HL-60 (cell line): ENCODE data around the gene SLC8A2.

Experiments
- GABPA ChIP-seq: IDR thresholded peaks from 2 replicates; pipeline ENCODE4 v1.6.1; 2012; ENCODE audit warnings: low read depth
- TF ChIP-seq, protein P1 (sequence below): IDR thresholded peaks from one replicate; pipeline ENCODE4 v1.5.1; 2011; ENCODE audit warnings: low read length, control low read depth, inconsistent platforms; ENCODE audit not compliant: insufficient read depth

GRCh38 chr19:47402504-47402903 lies 69.2 kb downstream of the SLC8A2 start:
- no peak for TF ChIP-seq GABPA
- TF ChIP-seq, protein P1, sequence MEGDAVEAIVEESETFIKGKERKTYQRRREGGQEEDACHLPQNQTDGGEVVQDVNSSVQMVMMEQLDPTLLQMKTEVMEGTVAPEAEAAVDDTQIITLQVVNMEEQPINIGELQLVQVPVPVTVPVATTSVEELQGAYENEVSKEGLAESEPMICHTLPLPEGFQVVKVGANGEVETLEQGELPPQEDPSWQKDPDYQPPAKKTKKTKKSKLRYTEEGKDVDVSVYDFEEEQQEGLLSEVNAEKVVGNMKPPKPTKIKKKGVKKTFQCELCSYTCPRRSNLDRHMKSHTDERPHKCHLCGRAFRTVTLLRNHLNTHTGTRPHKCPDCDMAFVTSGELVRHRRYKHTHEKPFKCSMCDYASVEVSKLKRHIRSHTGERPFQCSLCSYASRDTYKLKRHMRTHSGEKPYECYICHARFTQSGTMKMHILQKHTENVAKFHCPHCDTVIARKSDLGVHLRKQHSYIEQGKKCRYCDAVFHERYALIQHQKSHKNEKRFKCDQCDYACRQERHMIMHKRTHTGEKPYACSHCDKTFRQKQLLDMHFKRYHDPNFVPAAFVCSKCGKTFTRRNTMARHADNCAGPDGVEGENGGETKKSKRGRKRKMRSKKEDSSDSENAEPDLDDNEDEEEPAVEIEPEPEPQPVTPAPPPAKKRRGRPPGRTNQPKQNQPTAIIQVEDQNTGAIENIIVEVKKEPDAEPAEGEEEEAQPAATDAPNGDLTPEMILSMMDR, result no peak
